Prostate gland (tissue), 2 donors: ENCODE measurements around the gene CXXC5.

ENCODE experiments used
- POLR2A ChIP-seq: fragments of 450-650 bp; IDR thresholded peaks from one replicate; pipeline ENCODE4 v1.6.1; 2016; ENCODE audit warnings: antibody characterized with exemption, mild to moderate bottlenecking
- POLR2AphosphoS5 ChIP-seq: sonication (generic); formaldehyde crosslinking; IDR thresholded peaks from one replicate; pipeline ENCODE4 v1.6.1; 2017; ENCODE audit warnings: antibody characterized with exemption
- TF ChIP-seq, protein P1 (sequence below), 4 experiments: fragments of 200-600 bp in 2 of 4; fragments of 450-650 bp in 2 of 4; sonication (generic) in 2 of 4; IDR thresholded peaks; 1 replicate in 3 of 4; 2 replicates in 1 of 4; pipeline ENCODE4 v1.5.1; 2016 to 2019; ENCODE audit warnings: antibody characterized with exemption in 4 of 4, mild to moderate bottlenecking in 2 of 4, moderate library complexity in 2 of 4

DNA sequence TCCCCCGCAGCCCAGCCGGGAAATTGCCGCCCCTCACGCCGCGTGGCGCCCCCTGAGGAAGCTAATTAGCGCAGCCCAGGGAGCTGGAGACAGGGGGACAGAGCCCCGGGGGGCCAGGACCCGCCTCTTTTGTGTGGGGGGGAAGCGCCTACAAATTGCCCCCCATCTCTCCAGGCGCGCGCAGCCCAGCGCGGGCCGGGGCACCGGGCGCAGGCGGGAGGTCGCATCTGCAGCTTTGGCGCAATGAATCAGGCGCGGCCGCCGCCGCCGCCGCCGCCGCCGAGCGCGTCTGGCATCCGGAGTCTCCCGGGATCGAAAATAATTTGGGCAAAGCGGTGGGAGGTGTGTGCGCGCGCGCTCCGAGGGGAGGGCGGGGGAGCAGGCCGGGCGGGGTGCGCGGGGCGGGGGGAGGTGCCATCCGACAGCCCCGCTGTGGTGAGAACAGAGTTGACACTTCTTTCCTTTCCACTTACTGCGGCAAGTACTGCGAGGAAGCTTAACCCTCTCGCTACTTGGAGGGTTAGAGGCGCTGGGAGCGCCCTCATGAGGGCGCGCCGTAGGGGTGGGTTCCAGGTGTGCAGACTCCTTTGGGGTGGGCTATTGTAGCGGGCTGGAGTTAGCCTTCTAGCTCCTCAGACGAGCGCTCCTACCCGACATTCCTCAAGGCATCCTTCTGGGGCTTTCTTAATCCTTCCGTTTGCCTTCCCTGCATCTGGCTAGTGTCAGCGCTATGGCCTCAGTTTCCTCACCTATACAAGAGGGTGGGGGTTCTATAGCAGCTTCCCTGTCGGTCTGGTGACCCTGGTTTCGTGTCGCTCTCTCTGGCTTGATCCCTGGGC, 63.1 kb downstream of the CXXC5 start:
- TF ChIP-seq, protein P1, sequence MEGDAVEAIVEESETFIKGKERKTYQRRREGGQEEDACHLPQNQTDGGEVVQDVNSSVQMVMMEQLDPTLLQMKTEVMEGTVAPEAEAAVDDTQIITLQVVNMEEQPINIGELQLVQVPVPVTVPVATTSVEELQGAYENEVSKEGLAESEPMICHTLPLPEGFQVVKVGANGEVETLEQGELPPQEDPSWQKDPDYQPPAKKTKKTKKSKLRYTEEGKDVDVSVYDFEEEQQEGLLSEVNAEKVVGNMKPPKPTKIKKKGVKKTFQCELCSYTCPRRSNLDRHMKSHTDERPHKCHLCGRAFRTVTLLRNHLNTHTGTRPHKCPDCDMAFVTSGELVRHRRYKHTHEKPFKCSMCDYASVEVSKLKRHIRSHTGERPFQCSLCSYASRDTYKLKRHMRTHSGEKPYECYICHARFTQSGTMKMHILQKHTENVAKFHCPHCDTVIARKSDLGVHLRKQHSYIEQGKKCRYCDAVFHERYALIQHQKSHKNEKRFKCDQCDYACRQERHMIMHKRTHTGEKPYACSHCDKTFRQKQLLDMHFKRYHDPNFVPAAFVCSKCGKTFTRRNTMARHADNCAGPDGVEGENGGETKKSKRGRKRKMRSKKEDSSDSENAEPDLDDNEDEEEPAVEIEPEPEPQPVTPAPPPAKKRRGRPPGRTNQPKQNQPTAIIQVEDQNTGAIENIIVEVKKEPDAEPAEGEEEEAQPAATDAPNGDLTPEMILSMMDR (IDR thresholded peaks at IDR 0.05) = no peak
- TF ChIP-seq POLR2AphosphoS5 = no peak
- no peak for TF ChIP-seq POLR2A
